Fibroblast of mammary gland (primary cell): Measurements from ENCODE around the gene ZNHIT2.

Experiments
- DNase-seq: peaks from one replicate; pipeline ENCODE4 v3.0.0-alpha.2; 2010; ENCODE audit warnings: low read depth
- H3K4me3 ChIP-seq: 2 replicates; pipeline ENCODE4 v1.5.1; 2011; ENCODE audit warnings: low read depth, mild to moderate bottlenecking, low read length, moderate library complexity; ENCODE audit not compliant: control insufficient read depth
- TF ChIP-seq, protein P1 (sequence below): conservative IDR thresholded peaks from 2 replicates; pipeline ENCODE4 v1.5.1; 2011; ENCODE audit warnings: low read depth, low read length, inconsistent platforms; ENCODE audit not compliant: control insufficient read depth, insufficient read depth

The ZNHIT2 gene

DNA sequence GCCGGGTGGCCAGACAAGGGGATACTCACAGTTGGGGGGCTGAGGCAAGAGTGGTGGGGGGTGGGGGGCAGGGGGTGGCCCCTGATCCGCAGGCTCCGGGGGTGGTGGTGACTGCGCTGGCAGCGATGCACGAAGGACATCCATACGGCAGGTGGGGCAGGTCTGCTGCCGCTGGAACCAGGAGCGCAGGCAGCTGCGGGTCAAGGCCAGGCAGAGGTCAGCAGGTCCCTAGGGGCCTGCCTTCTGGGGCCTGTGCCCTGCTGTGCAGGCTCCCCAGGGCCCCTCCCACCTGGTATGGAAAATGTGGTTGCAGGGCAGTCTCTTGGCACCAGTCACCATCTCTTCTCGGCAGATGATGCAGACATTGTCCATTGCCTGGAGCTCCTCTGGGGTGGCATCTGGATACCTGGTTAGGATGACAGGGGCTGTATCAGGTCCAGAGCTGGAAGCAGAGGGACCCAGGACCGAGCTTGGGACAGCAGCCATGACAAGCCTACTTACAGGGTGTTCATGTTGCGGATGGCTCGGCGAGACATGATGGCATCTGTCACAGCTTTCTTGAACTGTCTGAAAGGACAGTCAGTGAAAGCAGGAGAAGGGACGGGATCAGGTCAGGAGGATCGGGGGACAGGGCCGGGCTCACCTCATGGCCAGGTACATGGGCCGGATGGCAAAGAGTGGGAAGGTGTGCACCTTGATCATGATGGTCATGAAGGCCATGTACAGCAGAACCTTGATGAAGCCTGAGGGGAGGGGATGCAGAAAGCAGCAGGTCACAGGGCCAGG lies 13.3 kb upstream of the ZNHIT2 start:
- DNase-seq = no peak
- no peak overlapping the region for H3K4me3 ChIP-seq
- TF ChIP-seq, protein P1, sequence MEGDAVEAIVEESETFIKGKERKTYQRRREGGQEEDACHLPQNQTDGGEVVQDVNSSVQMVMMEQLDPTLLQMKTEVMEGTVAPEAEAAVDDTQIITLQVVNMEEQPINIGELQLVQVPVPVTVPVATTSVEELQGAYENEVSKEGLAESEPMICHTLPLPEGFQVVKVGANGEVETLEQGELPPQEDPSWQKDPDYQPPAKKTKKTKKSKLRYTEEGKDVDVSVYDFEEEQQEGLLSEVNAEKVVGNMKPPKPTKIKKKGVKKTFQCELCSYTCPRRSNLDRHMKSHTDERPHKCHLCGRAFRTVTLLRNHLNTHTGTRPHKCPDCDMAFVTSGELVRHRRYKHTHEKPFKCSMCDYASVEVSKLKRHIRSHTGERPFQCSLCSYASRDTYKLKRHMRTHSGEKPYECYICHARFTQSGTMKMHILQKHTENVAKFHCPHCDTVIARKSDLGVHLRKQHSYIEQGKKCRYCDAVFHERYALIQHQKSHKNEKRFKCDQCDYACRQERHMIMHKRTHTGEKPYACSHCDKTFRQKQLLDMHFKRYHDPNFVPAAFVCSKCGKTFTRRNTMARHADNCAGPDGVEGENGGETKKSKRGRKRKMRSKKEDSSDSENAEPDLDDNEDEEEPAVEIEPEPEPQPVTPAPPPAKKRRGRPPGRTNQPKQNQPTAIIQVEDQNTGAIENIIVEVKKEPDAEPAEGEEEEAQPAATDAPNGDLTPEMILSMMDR = no peak

GRCh38 chr11:65129649-65130441 lies 12.3 kb upstream of the ZNHIT2 start:
- TF ChIP-seq, protein P1 = no peak
- no peak overlapping the region for H3K4me3 ChIP-seq
- DNase-seq = no peak

GRCh38 chr11:65128182-65129145 lies 11.0 kb upstream of the ZNHIT2 start:
- TF ChIP-seq, protein P1 = no peak
- no peak overlapping the region for H3K4me3 ChIP-seq
- no peak for DNase-seq

GRCh38 chr11:65127473-65128181 lies 10.1 kb upstream of the ZNHIT2 start:
- TF ChIP-seq, protein P1 = no peak
- no peak for DNase-seq
- H3K4me3 ChIP-seq = no peak overlapping the region

GRCh38 chr11:65126624-65127274 lies 9.2 kb upstream of the ZNHIT2 start:
- TF ChIP-seq, protein P1 = no peak
- no peak for DNase-seq
- H3K4me3 ChIP-seq = no peak overlapping the region
